IMR-90 (cell line): ENCODE results near the gene ARHGAP24. TPM values are rescaled to one million over a fixed set of nuclear protein-coding genes. Genes with fewer than 3 reads are reported as not detected.

Experiments
- ATAC-seq: fragments of 200-7000 bp; cut with Tn5 transposase; 2 replicates; pipeline ENCODE4 v1.9.1; 2020; ENCODE audit warnings: low read depth, mild to moderate bottlenecking, moderate library complexity
- BruUV-seq: library from RNA; stranded (reverse); fragments of 400-500 nt; replicated peaks from 2 replicates; lab custom pipeline; 2021; lab: Mats Ljungman, UMichigan
- CTCF ChIA-PET: fragments of 300-600 bp; formaldehyde crosslinking; extraction: SDS; loops from one replicate; lab custom pipeline; 2021; ENCODE audit warnings: antibody characterized with exemption; lab: Yijun Ruan, JAX
- POLR2A ChIA-PET: fragments of 300-600 bp; sonication (Branson Sonifier 250); formaldehyde crosslinking; loops from one replicate; lab custom pipeline; 2022; ENCODE audit warnings: antibody characterized with exemption; ENCODE audit not compliant: unreplicated experiment; lab: Charles Lee
- DNase-seq: peaks from one replicate; pipeline ENCODE4 v3.0.0; 2013
- H2AFZ ChIP-seq: replicated peaks from 2 replicates; pipeline ENCODE3; 2013; ENCODE audit warnings: low read length, mild to moderate bottlenecking; ENCODE audit not compliant: poor library complexity
- H2AK5ac ChIP-seq: 2 replicates; pipeline ENCODE4 v1.6.1; 2013; ENCODE audit warnings: low read depth, low read length, inconsistent platforms
- H2AK9ac ChIP-seq: replicated peaks from 2 replicates; pipeline ENCODE3; 2013; ENCODE audit warnings: mild to moderate bottlenecking, low read depth, low read length, moderate library complexity; ENCODE audit not compliant: poor library complexity
- H2BK120ac ChIP-seq: 2 replicates; pipeline ENCODE4 v1.6.1; 2013; ENCODE audit warnings: low read depth, low read length, inconsistent platforms
- H2BK15ac ChIP-seq: 3 replicates; pipeline ENCODE4 v1.6.1; 2013; ENCODE audit warnings: low read depth, low read length, inconsistent platforms
- H2BK20ac ChIP-seq: 2 replicates; pipeline ENCODE4 v1.6.1; 2013; ENCODE audit warnings: low read depth, mild to moderate bottlenecking, inconsistent platforms, low read length, moderate library complexity
- H2BK5ac ChIP-seq: 2 replicates; pipeline ENCODE4 v1.6.1; 2013; ENCODE audit warnings: mild to moderate bottlenecking, low read depth, low read length, inconsistent platforms; ENCODE audit not compliant: poor library complexity, severe bottlenecking
- H3K14ac ChIP-seq: replicated peaks from 2 replicates; pipeline ENCODE4 v1.6.1; 2013; ENCODE audit warnings: low read depth, low read length, inconsistent platforms
- H3K18ac ChIP-seq: 2 replicates; pipeline ENCODE4 v1.6.1; 2013; ENCODE audit warnings: low read depth, low read length, control low read depth
- H3K23ac ChIP-seq: 2 replicates; pipeline ENCODE4 v1.6.1; 2013; ENCODE audit warnings: low read depth, low read length, inconsistent platforms
- H3K27ac ChIP-seq: 2 replicates; pipeline ENCODE4 v1.5.1; 2013; ENCODE audit warnings: mild to moderate bottlenecking, control low read depth, low read length; ENCODE audit not compliant: insufficient read depth
- H3K27me3 ChIP-seq: 2 replicates; pipeline ENCODE4 v1.6.1; 2013; ENCODE audit warnings: low read length; ENCODE audit not compliant: control insufficient read depth, insufficient read depth
- H3K36me3 ChIP-seq: 2 replicates; pipeline ENCODE4 v1.6.1; 2013; ENCODE audit warnings: low read length, mixed read lengths; ENCODE audit not compliant: control insufficient read depth, insufficient read depth
- H3K4ac ChIP-seq: 2 replicates; pipeline ENCODE4 v1.6.1; 2013; ENCODE audit warnings: low read depth, low read length, inconsistent platforms
- H3K4me1 ChIP-seq: 2 replicates; pipeline ENCODE4 v1.6.1; 2013; ENCODE audit warnings: low read length, mixed read lengths; ENCODE audit not compliant: control insufficient read depth, insufficient read depth
- H3K4me2 ChIP-seq: 2 replicates; pipeline ENCODE4 v1.6.1; 2013; ENCODE audit warnings: low read depth, mild to moderate bottlenecking, control low read depth, low read length, moderate library complexity
- H3K4me3 ChIP-seq: 2 replicates; pipeline ENCODE4 v1.5.1; 2013; ENCODE audit warnings: low read depth, mild to moderate bottlenecking, control low read depth, low read length, moderate library complexity; ENCODE audit not compliant: insufficient read depth
- H3K56ac ChIP-seq: 2 replicates; pipeline ENCODE4 v1.6.1; 2013; ENCODE audit warnings: low read length, inconsistent platforms; ENCODE audit not compliant: insufficient read depth; ENCODE audit errors: extremely low read depth
- H3K79me1 ChIP-seq, 2 experiments: 2 replicates each; pipeline ENCODE4 v1.6.1; 2013; ENCODE audit warnings: low read length in 2 of 2, inconsistent platforms in 1 of 2, low read depth in 1 of 2
- H3K9ac ChIP-seq: 2 replicates; pipeline ENCODE4 v1.6.1; 2013; ENCODE audit warnings: low read depth, low read length, control low read depth
- H3K9me1 ChIP-seq: 2 replicates; pipeline ENCODE4 v1.6.1; 2013; ENCODE audit warnings: low read length, inconsistent platforms; ENCODE audit not compliant: insufficient read depth
- H3K9me3 ChIP-seq: 2 replicates; pipeline ENCODE4 v1.6.1; 2013; ENCODE audit warnings: low read length; ENCODE audit not compliant: control insufficient read depth, insufficient read depth
- H4K20me1 ChIP-seq: 2 replicates; pipeline ENCODE4 v1.6.1; 2013; ENCODE audit warnings: low read length, inconsistent platforms; ENCODE audit not compliant: insufficient read depth
- H4K5ac ChIP-seq: 2 replicates; pipeline ENCODE4 v1.6.1; 2013; ENCODE audit warnings: mild to moderate bottlenecking, low read depth, low read length, control low read depth
- H4K8ac ChIP-seq, 2 experiments: 2 replicates each; pipeline ENCODE4 v1.6.1; 2013; ENCODE audit warnings: low read depth in 2 of 2, low read length in 2 of 2, control low read depth in 1 of 2, inconsistent platforms in 1 of 2
- H4K91ac ChIP-seq: 2 replicates; pipeline ENCODE4 v1.6.1; 2013; ENCODE audit warnings: low read depth, low read length, inconsistent platforms; ENCODE audit not compliant: insufficient read depth
- BHLHE40 ChIP-seq: fragments of 150-350 bp; IDR thresholded peaks from 2 replicates; pipeline ENCODE4 v1.6.1; 2016; ENCODE audit warnings: mild to moderate bottlenecking, low read depth, low read length
- CHD1 ChIP-seq: IDR thresholded peaks from 2 replicates; pipeline ENCODE4 v1.6.1; 2012; ENCODE audit warnings: low read depth, low read length, improper control_type of control experiment
- FOS ChIP-seq: fragments of 150-350 bp; IDR thresholded peaks from 2 replicates; pipeline ENCODE4 v1.6.1; 2016; ENCODE audit warnings: low read depth, low read length
- NFE2L2 ChIP-seq: fragments of 150-350 bp; IDR thresholded peaks from 2 replicates; pipeline ENCODE4 v1.6.1; 2016; ENCODE audit warnings: low read depth, mild to moderate bottlenecking, low read length
- POLR2A ChIP-seq: IDR thresholded peaks from 2 replicates; pipeline ENCODE4 v1.6.1; 2012; ENCODE audit warnings: mild to moderate bottlenecking, low read depth, low read length
- RFX5 ChIP-seq: IDR thresholded peaks from 2 replicates; pipeline ENCODE4 v1.8.0; 2012; ENCODE audit warnings: low read depth, mild to moderate bottlenecking, low read length, moderate library complexity
- USF2 ChIP-seq: fragments of 150-350 bp; IDR thresholded peaks from 2 replicates; pipeline ENCODE4 v1.6.1; 2017; ENCODE audit warnings: mild to moderate bottlenecking, antibody characterized with exemption, low read length, low read depth
- WGBS, 2 experiments: methylation state at CpG; one replicate each; pipeline versions ENCODE4 v1.1.5 to v1.1.7; 2013; ENCODE audit warnings: missing lambda C conversion rate in 2 of 2; ENCODE audit not compliant: insufficient read length in 1 of 2; ENCODE audit errors: extremely low coverage in 2 of 2; 5-methylcytosine and 5-hydroxymethylcytosine counted together
- dilution Hi-C: fragments of 300-500 bp; cut with HindIII; formaldehyde crosslinking; loops from one replicate; pipeline ENCODE4 v1.14.3; 2018; ENCODE audit warnings: low sequenced_read_pairs; ENCODE audit not compliant: unreplicated experiment
- in situ Hi-C: fragments of 300-500 bp; cut with MboI; formaldehyde crosslinking; loops from 3 replicates; pipeline ENCODE4 v1.14.3; 2019; ENCODE audit warnings: low sequenced_read_pairs, inconsistent platforms, mixed read lengths
- intact Hi-C: fragments of 100-400 bp; cut with micrococcal nuclease; formaldehyde crosslinking; loops from 2 replicates; pipeline ENCODE4 v1.10.0; 2022
- polyA plus RNA-seq, 3 experiments: library from polyadenylated mRNA; depleted of rRNA; stranded (reverse); fragments of >200 nt; gene quantifications; 2 replicates each; pipeline ENCODE4 v1.2.3, GENCODE V29; 2012; ENCODE audit warnings: low replicate concordance in 1 of 3
- total RNA-seq: library from RNA; depleted of rRNA; stranded (reverse); fragments of >200 nt; gene quantifications from 2 replicates; pipeline ENCODE4 v1.2.3, GENCODE V29; 2012
- TF ChIP-seq, protein P1 (sequence below): fragments of 150-350 bp; IDR thresholded peaks from 2 replicates; pipeline ENCODE4 v1.6.1; 2016; ENCODE audit warnings: low read depth, mild to moderate bottlenecking, low read length, moderate library complexity, borderline replicate concordance

The ARHGAP24 gene
- total and polyA plus RNA-seq, 2 of the 4 experiments (the other 2 are of a cell fraction): 11.9 to 24.0 TPM

GRCh38 chr4:85929961-85930665 lies 455.2 kb downstream of the ARHGAP24 start (continued):
- TF ChIP-seq, protein P1, sequence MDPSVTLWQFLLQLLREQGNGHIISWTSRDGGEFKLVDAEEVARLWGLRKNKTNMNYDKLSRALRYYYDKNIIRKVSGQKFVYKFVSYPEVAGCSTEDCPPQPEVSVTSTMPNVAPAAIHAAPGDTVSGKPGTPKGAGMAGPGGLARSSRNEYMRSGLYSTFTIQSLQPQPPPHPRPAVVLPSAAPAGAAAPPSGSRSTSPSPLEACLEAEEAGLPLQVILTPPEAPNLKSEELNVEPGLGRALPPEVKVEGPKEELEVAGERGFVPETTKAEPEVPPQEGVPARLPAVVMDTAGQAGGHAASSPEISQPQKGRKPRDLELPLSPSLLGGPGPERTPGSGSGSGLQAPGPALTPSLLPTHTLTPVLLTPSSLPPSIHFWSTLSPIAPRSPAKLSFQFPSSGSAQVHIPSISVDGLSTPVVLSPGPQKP: no peak

DNA sequence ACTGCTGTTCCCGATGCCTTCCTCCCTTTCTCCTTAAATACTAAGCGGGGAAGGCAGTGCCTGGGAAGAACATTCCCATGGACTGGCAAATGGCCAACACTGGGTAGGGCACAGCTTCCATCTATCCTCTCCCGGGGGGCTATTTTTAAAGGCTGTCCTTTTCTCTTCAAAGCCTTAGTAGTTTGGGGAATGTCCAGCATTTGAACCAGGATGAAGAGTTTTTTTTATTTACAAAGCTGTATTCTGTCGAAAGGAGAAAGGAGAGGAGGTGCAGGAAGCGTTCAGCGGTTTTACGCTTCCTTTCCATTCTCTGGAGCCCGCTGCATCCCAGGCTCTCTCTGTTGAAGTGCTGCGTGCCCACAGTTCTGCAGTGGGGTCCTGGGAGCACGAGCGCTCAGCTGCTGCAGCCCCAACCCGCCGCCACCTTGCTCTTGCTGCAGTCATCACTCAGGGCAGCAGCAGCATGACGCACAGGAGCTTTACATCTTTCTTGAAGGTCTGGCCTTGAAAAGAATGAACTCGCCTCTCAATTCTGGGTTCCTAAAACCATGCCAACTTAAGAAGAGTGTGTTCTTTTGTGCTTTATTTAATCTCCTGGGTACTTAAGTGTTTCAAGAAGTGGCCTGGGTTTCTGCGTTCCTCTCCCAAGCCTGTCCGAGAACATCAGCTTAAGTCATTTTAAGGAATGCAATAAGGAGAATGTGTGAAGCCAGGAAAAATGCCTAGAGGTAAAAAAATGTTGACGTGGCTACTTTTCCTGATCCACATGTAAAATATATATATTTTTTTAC lies 457.7 kb downstream of the ARHGAP24 start:
- no peak overlapping the region for H2AK9ac ChIP-seq
- H4K20me1 ChIP-seq: no peaks in the 10 kb centered on the region
- BruUV-seq: no TSS peak
- H2BK15ac ChIP-seq: no peak overlapping the region
- peaks cover 5% of the 10 kb centered on the region; the same call in 1 of the 2 replicates for H3K9me1 ChIP-seq
- ATAC-seq (no peak), DNase-seq (no peak)
- peaks cover 5 to 13% of the 10 kb centered on the region in 2 experiments; a peak in 3 of 4 replicates for H3K79me1 ChIP-seq
- dilution Hi-C loops: no loop called here
- no peak overlapping the region for H3K27ac ChIP-seq
- H3K4ac ChIP-seq: no peak overlapping the region
- no peak overlapping the region for H2BK5ac ChIP-seq
- no peak overlapping the region for H3K23ac ChIP-seq
- POLR2A ChIA-PET: no interaction called here
- H3K4me2 ChIP-seq: no peak overlapping the region
- 95% methylated on average over 4 of the region's 18 CpGs; no CpG with 5 or more reads in 1 of the 2 experiments for WGBS, 2 experiments
- no peaks in the 10 kb centered on the region for H3K27me3 ChIP-seq
- no peak overlapping the region for H2BK120ac ChIP-seq
- TF ChIP-seq CHD1 (no peak), FOS (no peak), POLR2A (no peak), RFX5 (no peak), BHLHE40 (no peak), USF2 (no peak), NFE2L2 (no peak)
- TF ChIP-seq, protein P1: no peak
- H3K9me3 ChIP-seq: no peaks in the 10 kb centered on the region
- intact Hi-C loops: no loop called here
- no peak overlapping the region for H4K8ac ChIP-seq
- no peak overlapping the region for H3K56ac ChIP-seq
- H4K5ac ChIP-seq: no peak overlapping the region
- no peak overlapping the region for H2BK20ac ChIP-seq
- no peak overlapping the region for H3K14ac ChIP-seq
- CTCF ChIA-PET: interaction anchor here (0.7 to 0.8 kb wide), 2 partner anchors 33 to 247 kb away, joined by 3 read pairs; no protein-coding TSS in a partner anchor
- no peak overlapping the region for H2AK5ac ChIP-seq
- H4K91ac ChIP-seq: no peak overlapping the region; the same call in 1 of the 2 replicates
- no peaks in the 10 kb centered on the region for H3K36me3 ChIP-seq
- no peak overlapping the region for H2AFZ ChIP-seq
- in situ Hi-C loops: no loop called here
- peaks cover 10% of the 10 kb centered on the region for H3K4me1 ChIP-seq
- H3K18ac ChIP-seq: no peak overlapping the region
- H3K4me3 ChIP-seq: no peak overlapping the region
- H3K9ac ChIP-seq: no peak overlapping the region
